Neural crest cell (in vitro differentiated cells): ENCODE data around the gene EXOC7. TPM values are rescaled to one million over a fixed set of nuclear protein-coding genes. Genes with fewer than 3 reads are reported as not detected.

Experiments used
- DNase-seq: peaks from one replicate; pipeline ENCODE4 v3.0.0; 2021; ENCODE audit warnings: low read depth, mixed read lengths, low spot score
- H3K27ac Mint-ChIP-seq: one replicate; pipeline ENCODE4 v1.8.0; 2021; ENCODE audit warnings: mild to moderate bottlenecking, mixed read lengths; ENCODE audit not compliant: unreplicated experiment
- H3K27me3 Mint-ChIP-seq: 2 replicates; pipeline ENCODE4 v1.8.0; 2021; ENCODE audit warnings: low read depth, mild to moderate bottlenecking, mixed read lengths
- H3K36me3 Mint-ChIP-seq: 2 replicates; pipeline ENCODE4 v1.8.0; 2021; ENCODE audit warnings: low read depth, mild to moderate bottlenecking, mixed read lengths
- H3K4me1 Mint-ChIP-seq: 2 replicates; pipeline ENCODE4 v1.8.0; 2021; ENCODE audit warnings: mixed read lengths
- H3K4me3 Mint-ChIP-seq: one replicate; pipeline ENCODE4 v1.8.0; 2021; ENCODE audit warnings: mild to moderate bottlenecking, mixed read lengths
- H3K9me3 Mint-ChIP-seq: 2 replicates; pipeline ENCODE4 v1.8.0; 2021; ENCODE audit warnings: mixed read lengths
- total RNA-seq: library from RNA; stranded (reverse); gene quantifications from 2 replicates; pipeline ENCODE4 v1.2.1, GENCODE V29; 2021
- TF ChIP-seq, protein P1 (sequence below): fragments of 200-600 bp; sonication (generic); conservative IDR thresholded peaks from 2 replicates; pipeline ENCODE4 v1.5.0; 2021; ENCODE audit warnings: antibody characterized with exemption, mild to moderate bottlenecking

The EXOC7 gene
- total RNA-seq, 1 donor from 2014 or later = 195 TPM

DNA sequence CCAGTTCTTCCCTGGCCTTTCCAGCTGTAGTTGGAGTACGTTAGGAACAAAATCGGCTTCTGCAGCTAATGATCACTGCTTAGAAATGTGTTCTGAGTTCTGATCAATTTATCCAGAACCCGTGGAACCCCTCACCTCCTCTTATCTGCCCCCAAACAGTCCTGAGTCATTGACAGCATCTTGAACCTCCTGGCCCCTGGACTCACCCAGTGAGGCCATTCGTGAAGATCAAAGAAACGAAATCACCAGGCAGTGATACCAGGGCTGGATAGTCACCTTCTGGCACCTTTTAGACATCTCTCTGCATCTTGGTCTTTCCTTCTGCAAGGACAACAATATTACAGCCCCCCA is 17.0 kb upstream of the EXOC7 start:
- no peak overlapping the region for H3K27ac Mint-ChIP-seq
- TF ChIP-seq, protein P1, sequence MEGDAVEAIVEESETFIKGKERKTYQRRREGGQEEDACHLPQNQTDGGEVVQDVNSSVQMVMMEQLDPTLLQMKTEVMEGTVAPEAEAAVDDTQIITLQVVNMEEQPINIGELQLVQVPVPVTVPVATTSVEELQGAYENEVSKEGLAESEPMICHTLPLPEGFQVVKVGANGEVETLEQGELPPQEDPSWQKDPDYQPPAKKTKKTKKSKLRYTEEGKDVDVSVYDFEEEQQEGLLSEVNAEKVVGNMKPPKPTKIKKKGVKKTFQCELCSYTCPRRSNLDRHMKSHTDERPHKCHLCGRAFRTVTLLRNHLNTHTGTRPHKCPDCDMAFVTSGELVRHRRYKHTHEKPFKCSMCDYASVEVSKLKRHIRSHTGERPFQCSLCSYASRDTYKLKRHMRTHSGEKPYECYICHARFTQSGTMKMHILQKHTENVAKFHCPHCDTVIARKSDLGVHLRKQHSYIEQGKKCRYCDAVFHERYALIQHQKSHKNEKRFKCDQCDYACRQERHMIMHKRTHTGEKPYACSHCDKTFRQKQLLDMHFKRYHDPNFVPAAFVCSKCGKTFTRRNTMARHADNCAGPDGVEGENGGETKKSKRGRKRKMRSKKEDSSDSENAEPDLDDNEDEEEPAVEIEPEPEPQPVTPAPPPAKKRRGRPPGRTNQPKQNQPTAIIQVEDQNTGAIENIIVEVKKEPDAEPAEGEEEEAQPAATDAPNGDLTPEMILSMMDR = no peak
- no peaks in the 10 kb centered on the region for H3K27me3 Mint-ChIP-seq
- peak overlapping the region; percentile 18 for H3K4me3 Mint-ChIP-seq
- H3K9me3 Mint-ChIP-seq = no peaks in the 10 kb centered on the region
- DNase-seq = no peak
- peaks cover 16% of the 10 kb centered on the region for H3K4me1 Mint-ChIP-seq
- no peaks in the 10 kb centered on the region for H3K36me3 Mint-ChIP-seq

- Mint-ChIP-seq H3K36me3 (no peaks in the 10 kb centered on the region), H3K27ac (no peak overlapping the region), H3K4me1 (peaks cover 16% of the 10 kb centered on the region), H3K9me3 (no peaks in the 10 kb centered on the region), H3K27me3 (no peaks in the 10 kb centered on the region), H3K4me3 (no peak overlapping the region)
- TF ChIP-seq, protein P1 = no peak
- no peak for DNase-seq
Measured at GRCh38 chr17:76119409-76120371, 16.1 kb upstream of the EXOC7 start.

- TF ChIP-seq, protein P1 = no peak
- no peaks in the 10 kb centered on the region for H3K4me1 Mint-ChIP-seq
- H3K4me3 Mint-ChIP-seq = no peak overlapping the region
- DNase-seq = no peak
- no peaks in the 10 kb centered on the region for H3K9me3 Mint-ChIP-seq
- peaks cover 9% of the 10 kb centered on the region for H3K27me3 Mint-ChIP-seq
- no peaks in the 10 kb centered on the region for H3K36me3 Mint-ChIP-seq
- no peak overlapping the region for H3K27ac Mint-ChIP-seq
Measured at GRCh38 chr17:76115138-76115754, 11.7 kb upstream of the EXOC7 start.

GRCh38 chr17:76111956-76112355 is 8.4 kb upstream of the EXOC7 start:
- Mint-ChIP-seq H3K36me3 (no peaks in the 10 kb centered on the region), H3K27me3 (peaks cover 9% of the 10 kb centered on the region), H3K9me3 (no peaks in the 10 kb centered on the region), H3K4me1 (no peaks in the 10 kb centered on the region), H3K4me3 (no peak overlapping the region), H3K27ac (no peak overlapping the region)
- TF ChIP-seq, protein P1 = no peak
- no peak for DNase-seq

- Mint-ChIP-seq H3K9me3 (no peaks in the 10 kb centered on the region), H3K36me3 (no peaks in the 10 kb centered on the region), H3K27me3 (peaks cover 4% of the 10 kb centered on the region), H3K4me3 (no peak overlapping the region), H3K27ac (no peak overlapping the region), H3K4me1 (peaks cover 11% of the 10 kb centered on the region)
- no peak for DNase-seq
- TF ChIP-seq, protein P1 = peak; percentile 52
Measured at GRCh38 chr17:76107509-76107908, 3.9 kb upstream of the EXOC7 start.
